ENCODE measurements around the gene SMG6.

SMG6 gene

GRCh38 chr17:2071024-2071385 is 232.6 kb downstream of the SMG6 start:
- FAIRE-seq = no peak

DNA sequence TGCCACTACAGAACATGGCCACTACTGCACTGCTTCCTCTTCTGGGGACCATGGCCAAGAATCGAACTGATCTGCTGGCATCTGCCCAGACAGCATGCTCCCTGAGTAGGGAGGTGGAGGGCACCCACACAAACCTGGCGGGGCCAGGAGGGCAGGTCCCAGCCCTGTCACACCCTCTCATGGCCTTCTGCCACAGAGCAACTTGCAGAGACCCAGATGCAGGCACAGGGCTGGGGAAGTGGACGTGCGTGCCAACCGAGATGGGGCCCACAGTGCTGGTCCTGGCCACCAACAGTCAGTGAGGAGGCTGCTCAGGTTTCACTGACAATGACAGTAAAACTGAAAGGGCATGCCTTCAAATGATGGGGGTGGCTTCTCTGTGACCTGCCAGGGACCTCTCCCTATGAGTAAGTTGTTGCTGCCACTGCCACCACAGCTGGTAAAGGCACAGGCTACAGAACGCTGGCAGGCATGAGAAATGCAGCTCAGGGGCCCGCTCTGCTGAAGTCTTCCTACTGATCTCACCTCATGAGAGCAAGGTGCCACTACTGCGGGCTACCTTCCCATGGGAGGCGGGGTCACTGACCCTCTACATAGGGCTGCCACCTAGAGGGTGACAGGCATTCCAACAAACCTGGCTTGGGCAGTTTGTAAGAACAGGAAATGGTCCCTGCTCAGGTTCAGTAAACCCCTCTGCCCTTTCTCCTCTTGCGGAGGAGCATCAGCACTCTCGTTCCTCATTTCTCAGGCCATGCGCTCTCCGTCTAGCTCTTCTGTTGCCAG is 233.2 kb downstream of the SMG6 start:
- FAIRE-seq = no peak

- FAIRE-seq = no peak
Observed at GRCh38 chr17:2068519-2069051, 235.0 kb downstream of the SMG6 start.

DNA sequence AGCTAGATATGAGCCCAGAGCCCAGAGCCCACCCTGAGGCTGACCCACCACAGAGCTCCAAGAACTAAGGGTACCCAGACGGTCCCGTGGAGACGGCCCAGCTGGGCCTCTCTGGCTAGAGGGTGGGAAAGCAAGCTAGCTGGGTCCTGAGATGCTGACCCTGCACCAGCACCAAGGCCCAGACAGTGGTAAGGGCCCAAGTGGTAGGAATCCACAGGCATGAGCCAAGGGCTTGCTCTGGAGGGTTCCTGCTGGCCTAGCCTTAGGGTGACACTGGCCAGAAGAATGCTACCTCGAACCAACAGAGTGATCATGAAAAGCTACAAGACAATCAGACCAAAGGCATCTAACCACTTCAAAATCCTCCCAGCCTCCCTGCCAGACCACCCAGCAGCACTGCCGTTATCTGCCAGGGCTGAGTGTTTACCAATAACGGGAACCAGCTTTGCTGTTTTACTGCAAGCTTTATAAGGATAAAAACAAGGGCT is 235.5 kb downstream of the SMG6 start:
- no peak for FAIRE-seq

GRCh38 chr17:2067608-2068024 is 236.0 kb downstream of the SMG6 start:
- FAIRE-seq = no peak

DNA sequence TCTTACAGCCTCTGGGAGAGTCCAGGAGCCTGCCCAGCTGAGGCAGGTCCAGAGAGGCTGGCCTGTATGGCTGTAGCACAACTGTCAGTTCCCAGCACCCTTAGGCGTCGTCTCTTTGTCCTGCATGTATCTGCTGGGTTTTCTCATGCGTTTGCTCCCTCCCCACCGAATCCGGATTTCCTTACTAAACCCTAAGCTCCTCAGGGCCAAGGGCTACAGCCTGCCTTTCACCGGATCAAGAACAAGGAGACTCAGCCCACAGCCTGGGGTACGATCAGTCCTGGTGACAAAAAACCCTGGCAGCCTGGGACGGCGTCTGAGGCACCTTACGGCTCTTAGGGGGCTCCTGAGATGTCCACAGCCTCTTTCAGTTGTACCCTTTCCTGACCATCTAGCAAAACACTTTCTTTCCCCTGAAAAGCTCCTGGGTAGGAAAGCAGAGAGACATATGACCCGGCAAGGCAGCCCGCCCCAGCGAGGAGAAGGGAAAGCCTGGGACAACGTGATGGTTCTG is 236.5 kb downstream of the SMG6 start:
- FAIRE-seq = no peak

DNA sequence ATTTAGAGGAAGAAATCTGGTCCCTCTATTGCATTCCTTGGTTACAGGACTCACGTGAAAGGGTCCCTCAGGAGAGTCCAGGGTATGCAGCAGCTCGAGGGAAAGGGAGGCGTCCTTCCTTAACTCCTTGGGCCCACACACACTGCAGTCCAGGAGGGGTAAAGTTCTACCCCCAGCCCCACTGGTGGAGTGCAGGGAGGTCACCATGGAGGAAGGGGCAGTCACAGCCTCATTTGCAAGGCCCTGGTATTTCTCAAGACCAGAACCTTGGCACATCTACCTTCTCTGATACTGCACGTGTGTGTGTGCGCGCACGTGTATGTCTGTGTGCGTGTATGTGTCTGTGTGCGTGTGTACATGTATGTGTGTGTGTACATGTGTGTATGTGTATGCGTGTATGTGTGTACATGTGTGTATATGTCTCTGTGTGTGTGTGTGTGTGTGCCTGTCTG is 237.6 kb downstream of the SMG6 start:
- FAIRE-seq = no peak

GRCh38 chr17:2064980-2065785 is 238.4 kb downstream of the SMG6 start:
- FAIRE-seq = no peak

GRCh38 chr17:2064520-2064971 is 239.0 kb downstream of the SMG6 start:
- no peak for FAIRE-seq

GRCh38 chr17:2064147-2064489 is 239.5 kb downstream of the SMG6 start:
- FAIRE-seq = no peak

DNA sequence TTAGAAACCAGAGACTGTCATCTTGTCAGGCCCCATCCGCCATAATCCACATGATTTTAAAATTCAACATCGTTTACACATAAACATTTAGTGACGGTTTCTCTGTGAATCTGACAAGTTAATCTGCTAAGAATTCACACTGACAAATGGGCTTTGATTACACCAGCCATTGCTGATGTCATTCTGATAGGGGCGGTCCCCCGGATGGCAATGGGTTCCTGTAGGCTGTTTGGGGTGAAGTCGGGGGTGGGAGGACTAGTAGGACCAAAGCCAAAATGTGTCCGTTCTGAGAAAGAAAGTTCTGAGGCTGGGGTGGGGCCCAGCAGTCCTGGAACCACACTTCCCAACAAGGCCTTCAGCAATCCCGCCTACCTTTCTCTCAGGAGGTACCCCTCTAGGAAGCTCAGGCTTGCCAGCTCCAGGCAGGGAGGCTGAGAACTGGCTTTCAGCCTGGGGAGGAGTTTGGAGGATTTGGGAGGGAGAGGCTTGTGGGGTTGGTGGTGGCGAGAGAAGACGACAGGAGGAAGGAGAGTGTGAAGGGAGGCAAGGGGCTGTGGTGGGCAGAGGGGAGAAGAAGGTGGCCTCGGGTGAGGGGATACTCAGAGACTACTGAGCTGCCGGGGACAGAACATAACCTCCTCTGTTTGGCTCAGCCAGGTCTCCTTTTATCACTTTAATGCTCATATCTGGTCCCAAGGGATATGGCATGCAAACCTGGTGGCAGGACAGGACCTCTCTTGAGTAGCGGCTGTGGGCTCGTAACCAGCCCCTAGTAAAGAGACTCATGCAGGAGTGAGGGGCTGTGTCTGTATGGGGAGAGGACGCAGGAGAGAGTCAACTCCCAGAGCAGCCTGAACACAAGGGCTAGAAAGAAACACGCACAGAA is 240.1 kb downstream of the SMG6 start:
- FAIRE-seq = no peak

GRCh38 chr17:2062571-2063183 is 240.9 kb downstream of the SMG6 start:
- no peak for FAIRE-seq

- FAIRE-seq = no peak
Observed at GRCh38 chr17:2061441-2061958, 242.1 kb downstream of the SMG6 start.

- no peak for FAIRE-seq
Observed at GRCh38 chr17:2060681-2061440, 242.7 kb downstream of the SMG6 start.

DNA sequence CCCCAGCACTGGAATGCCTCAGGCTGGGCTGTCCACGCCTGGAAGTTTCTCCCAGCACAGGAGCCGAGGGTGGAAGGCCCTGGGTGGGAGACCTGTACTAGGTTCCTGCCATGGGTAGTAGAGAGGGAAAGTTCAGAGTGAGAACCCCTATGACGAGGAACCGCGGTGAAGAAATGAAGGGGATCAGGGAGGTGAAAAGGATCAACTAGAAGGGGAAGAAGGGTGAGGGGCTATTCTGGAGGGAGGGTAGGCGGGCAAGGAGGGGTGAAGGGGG is 243.3 kb downstream of the SMG6 start:
- FAIRE-seq = no peak

- no peak for FAIRE-seq
Observed at GRCh38 chr17:2059547-2060384, 243.8 kb downstream of the SMG6 start.

- FAIRE-seq = no peak
Observed at GRCh38 chr17:2058586-2059546, 244.7 kb downstream of the SMG6 start.

DNA sequence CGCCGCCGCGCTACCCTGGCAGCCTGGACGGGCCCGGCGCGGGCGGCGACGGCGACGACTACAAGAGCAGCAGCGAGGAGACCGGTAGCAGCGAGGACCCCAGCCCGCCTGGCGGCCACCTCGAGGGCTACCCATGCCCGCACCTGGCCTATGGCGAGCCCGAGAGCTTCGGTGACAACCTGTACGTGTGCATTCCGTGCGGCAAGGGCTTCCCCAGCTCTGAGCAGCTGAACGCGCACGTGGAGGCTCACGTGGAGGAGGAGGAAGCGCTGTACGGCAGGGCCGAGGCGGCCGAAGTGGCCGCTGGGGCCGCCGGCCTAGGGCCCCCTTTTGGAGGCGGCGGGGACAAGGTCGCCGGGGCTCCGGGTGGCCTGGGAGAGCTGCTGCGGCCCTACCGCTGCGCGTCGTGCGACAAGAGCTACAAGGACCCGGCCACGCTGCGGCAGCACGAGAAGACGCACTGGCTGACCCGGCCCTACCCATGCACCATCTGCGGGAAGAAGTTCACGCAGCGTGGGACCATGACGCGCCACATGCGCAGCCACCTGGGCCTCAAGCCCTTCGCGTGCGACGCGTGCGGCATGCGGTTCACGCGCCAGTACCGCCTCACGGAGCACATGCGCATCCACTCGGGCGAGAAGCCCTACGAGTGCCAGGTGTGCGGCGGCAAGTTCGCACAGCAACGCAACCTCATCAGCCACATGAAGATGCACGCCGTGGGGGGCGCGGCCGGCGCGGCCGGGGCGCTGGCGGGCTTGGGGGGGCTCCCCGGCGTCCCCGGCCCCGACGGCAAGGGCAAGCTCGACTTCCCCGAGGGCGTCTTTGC is 245.6 kb downstream of the SMG6 start:
- FAIRE-seq = no peak
